Heart right ventricle (tissue), 16 donors: ENCODE data around the gene ROBO1. TPM values are rescaled to one million over a fixed set of nuclear protein-coding genes. Genes with fewer than 3 reads are reported as not detected.

Source experiments
- ATAC-seq, 8 donors: fragments of 200-7000 bp; cut with Tn5 transposase; one replicate each; pipeline ENCODE4 v1.9.1; 2020; ENCODE audit warnings: mild to moderate bottlenecking in 8 of 8, moderate library complexity in 8 of 8, moderate number of reproducible peaks in 1 of 8
- DNase-seq, 2 donors: peaks; one replicate each; pipeline ENCODE4 v3.0.0-alpha.2; 2020
- H3K27ac ChIP-seq, 10 donors: fragments of 200-600 bp; sonication (generic) in 2 of 10; one replicate each; pipeline versions ENCODE4 v1.5.0 to v1.8.0; 2020 to 2022; ENCODE audit warnings: mild to moderate bottlenecking in 3 of 10
- H3K27me3 ChIP-seq, 7 donors: fragments of 200-600 bp; one replicate each; pipeline ENCODE4 v1.8.0; 2021 to 2022; ENCODE audit warnings: mild to moderate bottlenecking in 2 of 7
- H3K36me3 ChIP-seq, 9 donors: fragments of 200-600 bp; sonication (generic) in 1 of 9; one replicate each; pipeline versions ENCODE4 v1.5.0 to v1.8.0; 2020 to 2022; ENCODE audit warnings: mild to moderate bottlenecking in 2 of 9
- H3K4me1 ChIP-seq, 9 donors: fragments of 200-600 bp; sonication (generic) in 1 of 9; one replicate each; pipeline versions ENCODE4 v1.5.0 to v1.8.0; 2020 to 2022; ENCODE audit warnings: mild to moderate bottlenecking in 4 of 9
- H3K4me3 ChIP-seq, 10 donors: fragments of 200-600 bp; sonication (generic) in 2 of 10; one replicate each; pipeline versions ENCODE4 v1.5.0 to v1.8.0; 2020 to 2022; ENCODE audit warnings: mild to moderate bottlenecking in 7 of 10, moderate library complexity in 2 of 10
- H3K9me3 ChIP-seq, 11 donors: fragments of 200-600 bp in 10 of 11; sonication (generic) in 2 of 11; one replicate each; pipeline versions ENCODE4 v1.5.0 to v1.8.0; 2013 to 2022; ENCODE audit warnings: mild to moderate bottlenecking in 2 of 11, control low read depth in 1 of 11, moderate library complexity in 1 of 11
- WGBS, 2 donors: extraction: QIAGEN DNeasy Blood & Tissue Kit; methylation state at CpG; one replicate each; pipeline ENCODE4 v1.1.7; 2013; ENCODE audit warnings: inconsistent platforms in 1 of 2; 5-methylcytosine and 5-hydroxymethylcytosine counted together
- intact Hi-C, 10 donors: fragments of 100-400 bp; cut with DNase I; formaldehyde crosslinking; loops; one replicate each; pipeline versions ENCODE4 v1.11.1 to v1.14.2; 2022
- polyA plus RNA-seq, 2 donors: library from polyadenylated mRNA; stranded (reverse); fragments of 200-250 nt; gene quantifications; one replicate each; pipeline ENCODE4 v1.2.3, GENCODE V29; 2013
- total RNA-seq, 10 donors: library from RNA; stranded (reverse); fragmentation: NEBNext Ultra II Directional in 3 of 10; extraction: Animal tissue kit (Norgen Biotek cat#: 25700) in 3 of 10; gene quantifications; one replicate each; pipeline versions ENCODE4 v1.2.1 to v1.2.4, GENCODE V29; 2021 to 2023
- TF ChIP-seq, protein P1 (sequence below), 9 donors: fragments of 200-600 bp; sonication (generic) in 2 of 9; IDR thresholded peaks; one replicate each; pipeline versions ENCODE4 v1.5.0 to v1.8.0; 2021 to 2022; ENCODE audit warnings: antibody characterized with exemption in 9 of 9, mild to moderate bottlenecking in 5 of 9, moderate library complexity in 1 of 9
- donor health status: Arrhythmogenic right ventricular cardiomyopathy.
- donor health status: ischemic (EF 13 %, LVEDD 7.1; RV severe dilation, severe dysfunction).
- donor health status: healthy with polysubstance abuse.
- donor health status: DM: no; HTN: yes; CAD: no.
- donor health status: DM: no; HTN: no; CAD: no.
- donor health status: ischemic (EF 25% LVEDD 6.9; RV normal size, moderate dysfunction).
- donor health status: ischemic (EF 25% LVEDD 5.7; RV mildly dilated, moderate dysfunction).
- donor health status: healthy.
- donor health status: DM: yes; HTN: yes; CAD: no.
- donor health status: Ischemic cardiomyopathy.
- donor health status: ischemic (EF 35%, LVEDD 5.7; RV mildly dilated, moderate dysfunction).
- donor health status: nonischemic (EF 11% LVEDD 7.7; RV severe dilation, severe dysfunction).
- donor health status: DM: yes; HTN: yes; CAD: no.
- donor health status: PGD.
- donor health status: ischemic (EF 29% LVEDD 5.4; RV normal size, mild dysfunction).
- donor health status: nonischemic (EF 23%, LVEDD 6.1; RV moderate dilation, normal function).

The ROBO1 gene
- total and polyA plus RNA-seq, 12 donors: 2.8 to 13.9 (median 5.6) TPM

DNA sequence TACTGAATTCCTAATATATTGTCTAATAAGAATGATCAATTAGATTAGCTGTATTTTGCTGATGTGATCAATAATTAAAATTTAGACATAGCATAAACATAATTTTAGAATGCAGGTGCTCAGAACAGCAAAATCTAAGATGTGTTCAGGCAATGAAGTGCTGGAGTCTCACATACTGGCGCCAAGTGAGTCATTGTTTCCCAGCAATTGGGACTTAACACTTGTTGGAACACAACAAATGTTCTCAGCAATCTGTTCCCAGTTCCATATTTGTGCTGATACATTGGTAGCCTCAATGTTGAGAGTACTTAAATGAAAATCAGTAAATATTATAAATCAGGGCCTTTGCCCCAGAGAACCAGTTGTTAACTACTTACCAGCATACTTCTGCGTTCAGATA is 619.0 kb downstream of the ROBO1 start:
- WGBS, 2 donors: 91 to 97% methylated on average over 2 of the region's 2 CpGs
- no peak for DNase-seq
- intact Hi-C loops: no loop called here
- Histone ChIP-seq H3K4me3 (no peak overlapping the region), H3K9me3 (no peaks in the 10 kb centered on the region), H3K36me3 (no peaks in the 10 kb centered on the region), H3K27me3 (no peaks in the 10 kb centered on the region), H3K4me1 (no peaks in the 10 kb centered on the region), H3K27ac (no peak overlapping the region)
- TF ChIP-seq, protein P1, sequence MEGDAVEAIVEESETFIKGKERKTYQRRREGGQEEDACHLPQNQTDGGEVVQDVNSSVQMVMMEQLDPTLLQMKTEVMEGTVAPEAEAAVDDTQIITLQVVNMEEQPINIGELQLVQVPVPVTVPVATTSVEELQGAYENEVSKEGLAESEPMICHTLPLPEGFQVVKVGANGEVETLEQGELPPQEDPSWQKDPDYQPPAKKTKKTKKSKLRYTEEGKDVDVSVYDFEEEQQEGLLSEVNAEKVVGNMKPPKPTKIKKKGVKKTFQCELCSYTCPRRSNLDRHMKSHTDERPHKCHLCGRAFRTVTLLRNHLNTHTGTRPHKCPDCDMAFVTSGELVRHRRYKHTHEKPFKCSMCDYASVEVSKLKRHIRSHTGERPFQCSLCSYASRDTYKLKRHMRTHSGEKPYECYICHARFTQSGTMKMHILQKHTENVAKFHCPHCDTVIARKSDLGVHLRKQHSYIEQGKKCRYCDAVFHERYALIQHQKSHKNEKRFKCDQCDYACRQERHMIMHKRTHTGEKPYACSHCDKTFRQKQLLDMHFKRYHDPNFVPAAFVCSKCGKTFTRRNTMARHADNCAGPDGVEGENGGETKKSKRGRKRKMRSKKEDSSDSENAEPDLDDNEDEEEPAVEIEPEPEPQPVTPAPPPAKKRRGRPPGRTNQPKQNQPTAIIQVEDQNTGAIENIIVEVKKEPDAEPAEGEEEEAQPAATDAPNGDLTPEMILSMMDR (IDR thresholded peaks at IDR 0.05): no peak
- no peak for ATAC-seq

GRCh38 chr3:79146024-79146423 is 621.8 kb downstream of the ROBO1 start:
- Histone ChIP-seq H3K4me3 (no peak overlapping the region), H3K27me3 (no peaks in the 10 kb centered on the region), H3K9me3 (no peaks in the 10 kb centered on the region), H3K27ac (no peak overlapping the region), H3K4me1 (no peaks in the 10 kb centered on the region), H3K36me3 (no peaks in the 10 kb centered on the region)
- TF ChIP-seq, protein P1 (IDR thresholded peaks at IDR 0.05): no peak
- WGBS, 2 donors: 61 to 64% methylated on average over 3 of the region's 3 CpGs
- DNase-seq (no peak), ATAC-seq (no peak)
- intact Hi-C loops: no loop called here

DNA sequence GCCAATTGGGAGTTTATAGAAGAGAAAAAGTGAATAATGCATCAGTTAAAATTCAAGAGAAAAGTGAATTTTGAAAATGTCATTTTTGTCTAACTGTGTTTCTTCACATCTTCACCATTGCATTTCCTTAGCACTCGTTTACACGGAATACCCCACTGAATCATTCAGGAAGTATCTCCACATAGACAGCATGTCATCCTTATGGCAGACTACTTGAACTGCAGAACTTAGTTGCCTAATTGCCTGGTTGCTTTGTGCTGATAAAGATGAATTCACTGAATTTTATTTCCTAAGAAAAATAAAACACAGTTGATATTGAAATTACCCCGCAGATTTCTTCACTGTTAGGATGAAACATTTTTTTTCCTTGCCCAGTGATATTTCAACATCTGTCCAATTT is 627.1 kb downstream of the ROBO1 start:
- H3K36me3 ChIP-seq: no peaks in the 10 kb centered on the region
- TF ChIP-seq, protein P1 (IDR thresholded peaks at IDR 0.05): no peak
- intact Hi-C loops: no loop called here
- no peak overlapping the region for H3K4me3 ChIP-seq
- no peak for DNase-seq
- H3K27me3 ChIP-seq: no peaks in the 10 kb centered on the region
- H3K27ac ChIP-seq: no peak overlapping the region
- H3K4me1 ChIP-seq: no peaks in the 10 kb centered on the region
- no peak for ATAC-seq
- H3K9me3 ChIP-seq: no peaks in the 10 kb centered on the region
- 59 to 66% methylated on average over 3 of the region's 3 CpGs for WGBS, 2 donors

DNA sequence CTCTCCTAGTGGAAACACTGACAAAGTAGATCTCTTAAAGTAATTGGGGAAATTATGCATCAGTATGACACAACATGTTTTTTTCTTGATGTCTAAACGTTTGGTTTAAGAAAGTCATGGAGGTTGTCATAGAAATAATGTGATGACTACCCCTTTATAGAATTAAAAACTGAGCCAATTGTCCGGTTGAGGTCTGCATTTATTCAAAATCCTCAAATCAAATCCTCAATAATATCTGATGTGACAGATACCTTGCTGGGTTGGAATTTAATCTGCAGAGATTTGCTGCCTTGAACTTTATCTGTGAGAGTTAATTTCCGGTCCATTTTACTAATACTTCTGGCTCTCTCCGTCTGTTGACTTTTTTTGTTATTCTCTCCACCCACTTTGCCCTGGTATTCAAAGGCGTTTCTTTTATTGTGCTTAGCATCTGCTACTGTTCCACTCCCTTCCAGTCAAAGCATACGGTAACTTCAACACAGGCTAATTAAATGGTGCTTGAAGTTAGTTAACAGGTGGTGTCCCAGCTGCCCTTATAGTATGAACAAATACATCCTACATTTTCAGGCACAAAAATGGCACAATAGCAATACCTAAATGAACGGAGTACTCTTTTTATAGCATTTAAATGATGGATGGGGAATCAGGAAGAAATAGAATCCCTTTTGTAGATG is 628.3 kb downstream of the ROBO1 start:
- intact Hi-C loops: no loop called here
- TF ChIP-seq, protein P1 (IDR thresholded peaks at IDR 0.05): no peak
- Histone ChIP-seq H3K4me3 (no peak overlapping the region), H3K4me1 (no peaks in the 10 kb centered on the region), H3K27ac (no peak overlapping the region), H3K9me3 (no peaks in the 10 kb centered on the region), H3K27me3 (no peaks in the 10 kb centered on the region), H3K36me3 (no peaks in the 10 kb centered on the region)
- DNase-seq: no peak
- WGBS, 2 donors: 61 to 72% methylated on average over 7 of the region's 7 CpGs
- no peak for ATAC-seq
